Measurements from ENCODE around the gene PDGFRB. TPM values are rescaled to one million over a fixed set of nuclear protein-coding genes. Genes with fewer than 3 reads are reported as not detected.

PDGFRB gene
- total RNA-seq, 1 experiment from 2014 or later = not detected

DNA sequence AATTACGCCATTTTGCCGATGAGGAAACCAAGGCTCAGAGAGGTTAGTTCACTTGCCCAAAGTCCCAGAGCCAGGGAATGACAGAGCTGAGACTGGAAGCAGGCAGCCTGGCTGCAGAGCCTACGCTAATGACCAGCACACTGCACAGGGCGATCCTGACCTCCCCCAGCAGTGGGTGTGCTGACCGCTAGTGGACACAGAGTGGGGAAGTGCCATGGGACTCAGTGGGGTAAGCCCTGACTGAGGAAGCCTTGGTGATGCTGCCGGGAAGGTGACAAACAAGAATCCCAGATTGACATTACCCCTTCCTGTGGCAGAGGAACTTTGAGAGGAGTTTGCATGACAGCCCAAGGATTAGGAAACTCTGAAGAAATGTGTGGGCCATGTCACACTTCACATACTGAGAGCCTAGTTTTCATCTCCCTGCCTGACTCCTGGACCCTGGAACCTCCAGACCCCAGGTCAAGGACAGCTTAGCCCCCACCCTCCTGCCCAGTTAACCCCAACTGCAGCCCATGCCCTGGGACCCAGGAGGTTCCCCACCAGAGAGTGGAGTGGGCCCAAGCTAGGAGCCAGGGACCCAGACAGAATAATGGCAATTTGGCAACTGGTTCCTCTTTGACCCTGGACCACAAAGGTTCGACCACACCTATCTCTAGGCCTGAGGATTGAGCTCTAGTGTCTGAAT lies 49.6 kb downstream of the PDGFRB start:
- DNase-seq = no peak
- no peaks in the 10 kb centered on the region for H3K27me3 ChIP-seq (ENCODE audit: low read length)

DNA sequence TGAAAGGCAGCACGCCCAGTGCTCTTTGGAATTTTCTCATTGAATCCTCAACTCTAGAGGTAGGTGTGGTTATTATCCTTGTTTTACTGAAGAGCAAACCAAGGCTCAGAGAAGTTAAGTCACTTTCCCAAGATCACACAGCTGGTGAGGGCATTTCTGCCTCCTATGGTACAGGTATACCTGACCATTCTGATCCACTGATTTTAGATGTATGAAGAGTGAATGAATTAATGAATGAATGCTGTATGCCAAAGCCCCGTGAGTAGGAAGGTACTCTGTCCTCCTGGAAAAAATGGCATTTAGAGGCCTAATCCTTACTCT lies 51.1 kb downstream of the PDGFRB start:
- no peak for DNase-seq
- Histone ChIP-seq H3K36me3 (ENCODE audit: insufficient read depth, low read length) (no peaks in the 10 kb centered on the region), H3K4me1 (ENCODE audit: low read length) (no peaks in the 10 kb centered on the region), H3K27ac (ENCODE audit: low read length) (no peak overlapping the region), H3K9ac (ENCODE audit: low read length) (no peak overlapping the region), H3K9me3 (ENCODE audit: low read length) (no peaks in the 10 kb centered on the region), H3K27me3 (ENCODE audit: low read length) (no peaks in the 10 kb centered on the region), H3K4me2 (ENCODE audit: low read depth, low read length, poor library complexity, severe bottlenecking) (no peak overlapping the region), H2AFZ (ENCODE audit: low read length) (no peak overlapping the region), H3K79me2 (ENCODE audit: low read length) (no peaks in the 10 kb centered on the region), H3K9me2 (replicated peaks; ENCODE audit: insufficient read depth, low read length) (no peaks in the 10 kb centered on the region), H3K4me3 (ENCODE audit: low read length) (no peak overlapping the region), H4K20me1 (ENCODE audit: insufficient read depth, low read depth, low read length) (no peaks in the 10 kb centered on the region)

More for the DNA sequence above, 49.6 kb downstream of the PDGFRB start:
- Histone ChIP-seq H3K4me2 (ENCODE audit: low read depth, low read length, poor library complexity, severe bottlenecking) (no peak overlapping the region), H3K27ac (ENCODE audit: low read length) (no peak overlapping the region), H3K36me3 (ENCODE audit: insufficient read depth, low read length) (no peaks in the 10 kb centered on the region), H3K9ac (ENCODE audit: low read length) (no peak overlapping the region), H3K9me2 (replicated peaks; ENCODE audit: insufficient read depth, low read length) (no peaks in the 10 kb centered on the region), H3K79me2 (ENCODE audit: low read length) (no peaks in the 10 kb centered on the region), H4K20me1 (ENCODE audit: insufficient read depth, low read depth, low read length) (no peaks in the 10 kb centered on the region), H3K9me3 (ENCODE audit: low read length) (no peaks in the 10 kb centered on the region), H3K4me1 (ENCODE audit: low read length) (no peaks in the 10 kb centered on the region), H3K4me3 (ENCODE audit: low read length) (no peak overlapping the region), H2AFZ (ENCODE audit: low read length) (no peak overlapping the region)

DNA sequence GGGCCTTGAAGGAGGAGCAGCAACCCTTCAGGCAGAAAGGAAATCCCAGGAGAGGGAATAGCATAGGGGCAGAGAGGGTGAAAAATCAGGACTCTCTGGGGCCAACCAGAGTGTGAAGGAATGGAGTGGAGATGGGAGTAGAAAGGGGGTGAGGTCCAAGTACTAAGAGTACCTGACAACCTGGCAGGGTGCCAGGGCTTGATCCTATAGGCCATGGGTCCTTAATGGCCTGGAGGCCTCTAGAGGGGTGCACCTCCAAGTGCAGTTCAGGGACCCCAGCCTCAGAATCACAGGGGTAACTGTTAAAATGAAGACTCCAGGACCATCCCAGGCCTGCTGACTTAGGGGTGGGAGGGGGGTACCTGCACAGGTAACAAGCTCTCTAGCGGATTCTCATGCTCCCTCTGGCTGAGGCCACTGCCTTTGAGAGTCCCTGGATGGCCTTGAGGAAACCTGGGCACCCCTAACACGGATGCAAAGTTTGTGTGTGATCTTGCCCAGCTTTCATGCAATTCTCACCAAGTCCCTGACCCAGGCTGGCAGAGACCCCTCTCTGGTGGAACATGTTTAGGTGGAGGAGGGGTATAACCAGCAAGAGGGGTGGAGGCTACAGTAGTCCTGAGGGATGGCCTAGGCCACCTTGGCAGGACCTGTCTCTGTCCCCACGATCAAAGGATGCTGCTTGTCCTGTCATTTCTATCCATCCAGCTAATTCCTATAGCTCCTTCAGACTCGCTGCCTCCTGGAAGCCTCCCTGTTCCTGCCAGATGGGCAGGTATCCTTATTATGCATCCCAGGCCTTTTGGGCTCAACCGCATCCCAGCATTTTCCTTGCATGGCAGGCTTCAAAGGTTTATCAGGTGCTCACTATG lies 51.7 kb downstream of the PDGFRB start:
- H3K4me2 ChIP-seq (ENCODE audit: low read depth, low read length, poor library complexity, severe bottlenecking) = no peak overlapping the region
- H3K4me3 ChIP-seq (ENCODE audit: low read length) = no peak overlapping the region
- no peaks in the 10 kb centered on the region for H3K79me2 ChIP-seq (ENCODE audit: low read length)
- no peak overlapping the region for H3K27ac ChIP-seq (ENCODE audit: low read length)
- H3K4me1 ChIP-seq (ENCODE audit: low read length) = no peaks in the 10 kb centered on the region
- no peak for DNase-seq
- no peaks in the 10 kb centered on the region for H3K36me3 ChIP-seq (ENCODE audit: insufficient read depth, low read length)
- no peak overlapping the region for H2AFZ ChIP-seq (ENCODE audit: low read length)
- H3K27me3 ChIP-seq (ENCODE audit: low read length) = no peaks in the 10 kb centered on the region
- no peaks in the 10 kb centered on the region for H4K20me1 ChIP-seq (ENCODE audit: insufficient read depth, low read depth, low read length)
- no peaks in the 10 kb centered on the region for H3K9me2 ChIP-seq (replicated peaks; ENCODE audit: insufficient read depth, low read length)
- H3K9me3 ChIP-seq (ENCODE audit: low read length) = no peaks in the 10 kb centered on the region
- no peak overlapping the region for H3K9ac ChIP-seq (ENCODE audit: low read length)

DNA sequence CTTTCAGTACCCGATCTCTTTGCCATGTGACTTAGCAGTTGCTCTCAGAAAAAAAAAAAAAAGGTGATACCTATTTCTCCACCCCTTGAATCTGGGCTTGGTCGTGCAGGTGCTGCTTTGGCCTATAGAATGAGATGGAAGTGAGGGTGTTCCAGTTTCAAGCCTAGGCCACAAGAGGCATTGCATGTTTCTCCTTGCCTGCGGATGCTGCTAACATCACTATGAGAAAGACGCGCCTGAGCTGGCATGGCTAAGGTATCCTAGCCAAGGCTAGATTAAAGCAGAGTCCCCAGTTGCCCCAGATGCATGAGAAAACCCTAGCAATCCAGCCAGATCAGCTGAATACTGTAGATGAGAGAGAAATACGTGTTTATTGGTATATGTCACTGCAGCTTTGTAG lies 54.6 kb downstream of the PDGFRB start:
- H3K9me3 ChIP-seq (ENCODE audit: low read length) = no peaks in the 10 kb centered on the region
- H3K4me3 ChIP-seq (ENCODE audit: low read length) = no peak overlapping the region
- no peaks in the 10 kb centered on the region for H3K4me1 ChIP-seq (ENCODE audit: low read length)
- no peak overlapping the region for H3K4me2 ChIP-seq (ENCODE audit: low read depth, low read length, poor library complexity, severe bottlenecking)
- no peaks in the 10 kb centered on the region for H3K9me2 ChIP-seq (replicated peaks; ENCODE audit: insufficient read depth, low read length)
- H3K79me2 ChIP-seq (ENCODE audit: low read length) = no peaks in the 10 kb centered on the region
- H3K27ac ChIP-seq (ENCODE audit: low read length) = no peak overlapping the region
- H2AFZ ChIP-seq (ENCODE audit: low read length) = no peak overlapping the region
- H3K36me3 ChIP-seq (ENCODE audit: insufficient read depth, low read length) = no peaks in the 10 kb centered on the region
- H3K27me3 ChIP-seq (ENCODE audit: low read length) = no peaks in the 10 kb centered on the region
- no peak overlapping the region for H3K9ac ChIP-seq (ENCODE audit: low read length)
- H4K20me1 ChIP-seq (ENCODE audit: insufficient read depth, low read depth, low read length) = no peaks in the 10 kb centered on the region
- DNase-seq = no peak

DNA sequence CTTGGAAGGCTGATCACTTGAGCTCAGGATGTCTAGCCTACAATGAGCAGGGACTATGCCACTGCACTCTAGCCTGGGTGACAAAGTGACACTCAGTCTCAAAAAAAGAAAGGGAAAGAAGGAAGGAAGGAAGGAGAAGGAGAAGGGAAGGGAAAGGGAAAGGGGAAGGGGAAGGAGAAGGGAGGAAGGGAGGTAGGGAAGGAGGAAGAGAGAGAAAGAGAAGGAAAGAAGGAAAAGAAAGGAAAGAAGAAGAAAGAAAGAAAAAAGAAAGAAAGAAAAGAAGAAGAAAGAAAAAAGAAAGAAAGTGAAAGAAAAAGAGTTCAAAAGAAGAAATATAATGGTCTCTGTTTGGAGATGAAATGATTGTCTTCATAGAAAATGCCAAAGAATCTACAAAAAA lies 58.5 kb downstream of the PDGFRB start:
- Histone ChIP-seq H3K79me2 (ENCODE audit: low read length) (no peaks in the 10 kb centered on the region), H3K4me1 (ENCODE audit: low read length) (no peaks in the 10 kb centered on the region), H3K9me3 (ENCODE audit: low read length) (no peaks in the 10 kb centered on the region), H3K4me3 (ENCODE audit: low read length) (no peak overlapping the region), H3K4me2 (ENCODE audit: low read depth, low read length, poor library complexity, severe bottlenecking) (no peak overlapping the region), H3K27ac (ENCODE audit: low read length) (no peak overlapping the region), H3K9ac (ENCODE audit: low read length) (no peak overlapping the region), H2AFZ (ENCODE audit: low read length) (no peak overlapping the region), H3K36me3 (ENCODE audit: insufficient read depth, low read length) (no peaks in the 10 kb centered on the region), H3K27me3 (ENCODE audit: low read length) (no peaks in the 10 kb centered on the region), H4K20me1 (ENCODE audit: insufficient read depth, low read depth, low read length) (no peaks in the 10 kb centered on the region), H3K9me2 (replicated peaks; ENCODE audit: insufficient read depth, low read length) (no peaks in the 10 kb centered on the region)
- no peak for DNase-seq

DNA sequence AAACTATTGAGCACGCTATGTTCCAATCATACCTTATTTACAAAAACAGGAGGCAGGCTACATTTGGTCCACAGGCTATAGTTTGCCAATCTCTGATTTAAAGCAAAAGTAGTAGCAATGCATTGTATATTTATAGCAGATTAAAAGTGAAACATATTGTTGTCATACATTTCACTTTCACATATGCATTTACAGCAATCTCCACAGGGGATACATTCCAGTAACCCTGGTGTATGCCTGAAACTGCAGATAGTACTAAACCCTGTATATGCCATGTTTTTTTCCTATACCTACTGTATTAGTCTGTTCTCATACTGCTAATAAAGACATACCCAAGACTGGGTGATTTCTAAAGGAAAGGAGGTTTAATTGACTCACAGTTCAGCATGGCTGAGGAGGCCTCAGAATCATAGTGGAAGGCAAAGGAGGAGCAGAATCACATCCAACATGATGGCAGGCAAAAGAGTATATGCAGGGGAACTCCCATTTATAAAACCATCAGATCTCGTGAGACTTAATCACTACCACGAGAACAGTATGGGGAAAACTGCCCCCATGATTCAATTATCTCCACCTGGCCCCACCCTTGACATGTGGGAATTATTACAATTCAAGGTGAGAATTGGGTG lies 63.4 kb downstream of the PDGFRB start:
- H3K27me3 ChIP-seq (ENCODE audit: low read length) = no peaks in the 10 kb centered on the region
- H3K27ac ChIP-seq (ENCODE audit: low read length) = no peak overlapping the region
- no peaks in the 10 kb centered on the region for H3K79me2 ChIP-seq (ENCODE audit: low read length)
- no peaks in the 10 kb centered on the region for H3K9me2 ChIP-seq (replicated peaks; ENCODE audit: insufficient read depth, low read length)
- no peak overlapping the region for H3K4me3 ChIP-seq (ENCODE audit: low read length)
- H3K4me1 ChIP-seq (ENCODE audit: low read length) = no peaks in the 10 kb centered on the region
- H3K9me3 ChIP-seq (ENCODE audit: low read length) = no peaks in the 10 kb centered on the region
- no peaks in the 10 kb centered on the region for H4K20me1 ChIP-seq (ENCODE audit: insufficient read depth, low read depth, low read length)
- H3K4me2 ChIP-seq (ENCODE audit: low read depth, low read length, poor library complexity, severe bottlenecking) = no peak overlapping the region
- no peaks in the 10 kb centered on the region for H3K36me3 ChIP-seq (ENCODE audit: insufficient read depth, low read length)
- no peak for DNase-seq
- H2AFZ ChIP-seq (ENCODE audit: low read length) = no peak overlapping the region
- no peak overlapping the region for H3K9ac ChIP-seq (ENCODE audit: low read length)

DNA sequence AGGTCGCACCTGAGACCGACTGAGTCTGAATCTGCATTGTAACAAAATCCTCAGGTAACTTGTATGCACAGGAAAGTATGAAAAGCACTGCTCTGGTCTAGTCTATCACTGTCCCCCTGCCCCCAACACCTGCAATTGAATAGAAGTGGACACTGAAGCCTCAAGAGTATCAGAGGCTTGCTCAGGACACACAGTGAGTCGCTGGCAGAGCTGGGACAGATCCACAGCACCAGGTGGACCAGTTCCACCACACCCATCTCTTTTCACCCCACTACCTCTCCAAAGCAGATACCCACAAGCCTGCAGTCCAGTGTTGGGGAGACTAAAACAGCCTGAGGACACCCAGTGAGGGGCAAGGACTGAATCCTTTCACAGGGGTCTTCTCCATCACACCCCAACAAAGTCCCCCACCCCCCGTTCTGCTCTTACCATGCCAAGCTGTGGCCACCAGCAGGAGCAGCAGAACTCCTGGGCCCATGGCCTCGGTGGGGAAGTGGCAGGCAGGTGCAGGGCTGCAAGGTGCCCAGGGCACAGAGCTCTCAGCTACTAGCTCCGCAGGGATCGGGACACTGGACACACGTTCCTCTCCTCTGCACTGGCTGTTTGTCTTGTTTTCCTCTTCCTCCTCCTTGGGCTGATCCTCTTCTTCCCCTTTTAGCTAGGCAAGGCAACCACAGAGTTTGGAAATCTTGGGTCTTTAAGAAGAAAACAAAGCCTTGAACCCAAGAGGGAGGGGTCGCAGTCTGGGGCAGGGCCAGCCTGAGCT lies 69.5 kb downstream of the PDGFRB start, which contains the start of gene CSF1R:
Gene CSF1R, minus strand, starts transcription at position 605 of the 766 bp plus-strand sequence. Its CDS starts 127 bp downstream, at position 478.
- no peak within 1 kb of the TSS for H3K4me2 ChIP-seq (ENCODE audit: low read depth, low read length, poor library complexity, severe bottlenecking)
- H3K9me3 ChIP-seq (ENCODE audit: low read length) = no peaks in the 10 kb centered on the region
- H3K36me3 ChIP-seq (ENCODE audit: insufficient read depth, low read length) = no peaks in the 10 kb centered on the region
- no peaks in the 10 kb centered on the region for H3K27me3 ChIP-seq (ENCODE audit: low read length)
- H3K27ac ChIP-seq (ENCODE audit: low read length) = no peak within 1 kb of the TSS
- DNase-seq = no peak
- H3K9ac ChIP-seq (ENCODE audit: low read length) = no peak within 1 kb of the TSS
- no peaks in the 10 kb centered on the region for H3K4me1 ChIP-seq (ENCODE audit: low read length)
- no peaks in the 10 kb centered on the region for H4K20me1 ChIP-seq (ENCODE audit: insufficient read depth, low read depth, low read length)
- no peaks in the 10 kb centered on the region for H3K79me2 ChIP-seq (ENCODE audit: low read length)
- H3K4me3 ChIP-seq (ENCODE audit: low read length) = no peak within 1 kb of the TSS
- no peak within 1 kb of the TSS for H2AFZ ChIP-seq (ENCODE audit: low read length)
- no peaks in the 10 kb centered on the region for H3K9me2 ChIP-seq (replicated peaks; ENCODE audit: insufficient read depth, low read length)
